ENCODE measurements around the gene SCG3. TPM values are rescaled to one million over a fixed set of nuclear protein-coding genes. Genes with fewer than 3 reads are reported as not detected.

The SCG3 gene
- total and polyA plus RNA-seq, 2 donors (not counting 1 experiment from before 2014, with no cell fraction given) = not detected

DNA sequence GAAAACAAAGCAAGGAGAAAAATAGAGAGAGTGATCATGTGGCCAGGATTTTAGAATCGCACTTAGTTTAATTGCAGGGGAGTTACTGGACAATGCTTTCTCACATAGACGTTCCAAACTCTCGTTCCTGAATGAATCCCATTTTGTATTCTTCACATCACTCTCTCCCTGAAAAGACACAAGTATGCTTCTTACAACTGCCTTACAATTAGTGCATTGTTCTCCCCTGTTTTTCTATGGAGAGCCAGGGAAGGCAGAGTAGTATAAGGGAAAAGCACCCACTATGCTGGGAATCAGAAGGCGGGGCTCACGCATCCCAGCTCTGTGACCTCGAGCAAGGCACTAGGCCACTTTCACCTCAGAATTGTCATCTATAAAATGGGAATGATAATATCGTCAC lies 84.4 kb downstream of the SCG3 start:
- POLR2A ChIA-PET = no interaction called here
- no peak for TF ChIP-seq EZH2 (IDR thresholded peaks at IDR 0.05; ENCODE audit: borderline replicate concordance, insufficient read depth, low read depth, low read length, poor library complexity, severe bottlenecking)
- TF ChIP-seq, protein P1, sequence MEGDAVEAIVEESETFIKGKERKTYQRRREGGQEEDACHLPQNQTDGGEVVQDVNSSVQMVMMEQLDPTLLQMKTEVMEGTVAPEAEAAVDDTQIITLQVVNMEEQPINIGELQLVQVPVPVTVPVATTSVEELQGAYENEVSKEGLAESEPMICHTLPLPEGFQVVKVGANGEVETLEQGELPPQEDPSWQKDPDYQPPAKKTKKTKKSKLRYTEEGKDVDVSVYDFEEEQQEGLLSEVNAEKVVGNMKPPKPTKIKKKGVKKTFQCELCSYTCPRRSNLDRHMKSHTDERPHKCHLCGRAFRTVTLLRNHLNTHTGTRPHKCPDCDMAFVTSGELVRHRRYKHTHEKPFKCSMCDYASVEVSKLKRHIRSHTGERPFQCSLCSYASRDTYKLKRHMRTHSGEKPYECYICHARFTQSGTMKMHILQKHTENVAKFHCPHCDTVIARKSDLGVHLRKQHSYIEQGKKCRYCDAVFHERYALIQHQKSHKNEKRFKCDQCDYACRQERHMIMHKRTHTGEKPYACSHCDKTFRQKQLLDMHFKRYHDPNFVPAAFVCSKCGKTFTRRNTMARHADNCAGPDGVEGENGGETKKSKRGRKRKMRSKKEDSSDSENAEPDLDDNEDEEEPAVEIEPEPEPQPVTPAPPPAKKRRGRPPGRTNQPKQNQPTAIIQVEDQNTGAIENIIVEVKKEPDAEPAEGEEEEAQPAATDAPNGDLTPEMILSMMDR (IDR thresholded peaks at IDR 0.05) = no peak
- no peak for ATAC-seq (ENCODE audit: low read depth)
- Mint-ChIP-seq H3K27ac (no peak overlapping the region), H3K27me3 (no peaks in the 10 kb centered on the region), H3K4me1 (peaks cover 20% of the 10 kb centered on the region), H3K9me3 (ENCODE audit: insufficient read depth) (no peaks in the 10 kb centered on the region), H3K4me3 (no peak overlapping the region)
- no peaks in the 10 kb centered on the region for H3K27me3 ChIP-seq (replicated peaks in 1 of 4; ENCODE audit: control extremely low read depth in 1 of 4, control insufficient read depth in 3 of 4, insufficient read depth in 4 of 4, low read length in 3 of 4)
- no peak overlapping the region for H2AFZ ChIP-seq (ENCODE audit: insufficient read depth, low read depth, low read length, poor library complexity, severe bottlenecking)
- H3K36me3 ChIP-seq (replicated peaks in 1 of 2; ENCODE audit: control extremely low read depth in 1 of 2, control insufficient read depth in 1 of 2, extremely low read depth in 1 of 2, insufficient read depth in 2 of 2, low read length in 1 of 2) = peaks cover 0 to 8% of the 10 kb centered on the region in 2 experiments
- CTCF ChIA-PET = interaction anchor here (3.1 to 15.9 kb wide), 2 partner anchors 11 to 115 kb away, joined by 26 to 728 read pairs; no protein-coding TSS in a partner anchor
- no peak overlapping the region for H3K4me2 ChIP-seq (replicated peaks; ENCODE audit: low read depth, low read length, poor library complexity, severe bottlenecking)
- no CpG with 5 or more reads among the region's 7 CpGs for WGBS (ENCODE audit: insufficient coverage)
- no peak for DNase-seq
- peaks cover 9% of the 10 kb centered on the region for H3K79me2 ChIP-seq (ENCODE audit: control insufficient read depth, insufficient read depth, low read length)
- H3K9me3 ChIP-seq (ENCODE audit: control extremely low read depth in 1 of 3, control insufficient read depth in 2 of 3, insufficient read depth in 1 of 3, low read length in 2 of 3) = peaks cover 0 to 4% (median 0%) of the 10 kb centered on the region in 3 donors
- peaks cover 8 to 9% of the 10 kb centered on the region in 2 donors for H3K4me1 ChIP-seq (ENCODE audit: control insufficient read depth in 2 of 2, insufficient read depth in 2 of 2, low read length in 2 of 2)
- H3K27ac ChIP-seq (ENCODE audit: low read length in 2 of 2) = no peak overlapping the region
- no peaks in the 10 kb centered on the region for H4K20me1 ChIP-seq (ENCODE audit: control insufficient read depth, insufficient read depth, low read length, poor library complexity, severe bottlenecking)
- H3K4me3 ChIP-seq (ENCODE audit: control extremely low read depth in 1 of 5, extremely low read depth in 1 of 5, insufficient read depth in 1 of 5, low read depth in 2 of 5, low read length in 4 of 5) = no peak overlapping the region
- intact Hi-C loops (cut with micrococcal nuclease) = no loop called here
- H3K9ac ChIP-seq (ENCODE audit: low read length) = no peak overlapping the region

DNA sequence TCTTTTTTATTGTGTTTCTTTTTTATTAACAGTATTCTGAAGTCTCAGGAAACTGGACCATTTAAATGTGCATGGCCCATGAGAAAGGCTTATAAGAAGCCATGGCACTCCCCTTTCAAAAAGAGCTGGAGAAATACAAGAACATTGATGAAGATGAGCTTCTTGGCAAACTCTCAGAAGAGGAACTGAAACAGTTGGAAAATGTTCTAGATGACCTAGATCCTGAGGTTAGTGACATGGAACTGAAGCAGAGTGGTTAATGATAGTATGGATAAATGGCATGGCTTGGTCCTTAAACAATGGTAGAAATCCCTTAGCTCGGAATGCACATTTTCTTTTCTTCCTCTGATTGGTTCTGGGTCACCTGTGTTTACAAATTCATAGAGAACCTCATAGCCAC lies 85.0 kb downstream of the SCG3 start:
- H3K9me3 ChIP-seq (ENCODE audit: control extremely low read depth in 1 of 3, control insufficient read depth in 2 of 3, insufficient read depth in 1 of 3, low read length in 2 of 3) = peaks cover 0 to 4% (median 0%) of the 10 kb centered on the region in 3 donors
- TF ChIP-seq, protein P1 (IDR thresholded peaks at IDR 0.05) = no peak
- no peak for TF ChIP-seq EZH2 (IDR thresholded peaks at IDR 0.05; ENCODE audit: borderline replicate concordance, insufficient read depth, low read depth, low read length, poor library complexity, severe bottlenecking)
- H3K9me3 Mint-ChIP-seq (ENCODE audit: insufficient read depth) = no peaks in the 10 kb centered on the region
- no peaks in the 10 kb centered on the region for H3K27me3 ChIP-seq (replicated peaks in 1 of 4; ENCODE audit: control extremely low read depth in 1 of 4, control insufficient read depth in 3 of 4, insufficient read depth in 4 of 4, low read length in 3 of 4)
- no peak overlapping the region for H3K27ac Mint-ChIP-seq
- DNase-seq = no peak
- ChIA-PET POLR2A (no interaction called here), CTCF (interaction anchor here (3.1 to 15.9 kb wide), 2 partner anchors 10 to 115 kb away, joined by 26 to 728 read pairs; no protein-coding TSS in a partner anchor)
- H3K4me2 ChIP-seq (replicated peaks; ENCODE audit: low read depth, low read length, poor library complexity, severe bottlenecking) = no peak overlapping the region
- peaks cover 0 to 8% of the 10 kb centered on the region in 2 experiments for H3K36me3 ChIP-seq (replicated peaks in 1 of 2; ENCODE audit: control extremely low read depth in 1 of 2, control insufficient read depth in 1 of 2, extremely low read depth in 1 of 2, insufficient read depth in 2 of 2, low read length in 1 of 2)
- no CpG with 5 or more reads among the region's 1 CpG for WGBS (ENCODE audit: insufficient coverage)
- no peak overlapping the region for H2AFZ ChIP-seq (ENCODE audit: insufficient read depth, low read depth, low read length, poor library complexity, severe bottlenecking)
- H4K20me1 ChIP-seq (ENCODE audit: control insufficient read depth, insufficient read depth, low read length, poor library complexity, severe bottlenecking) = no peaks in the 10 kb centered on the region
- no peak for ATAC-seq (ENCODE audit: low read depth)
- H3K79me2 ChIP-seq (ENCODE audit: control insufficient read depth, insufficient read depth, low read length) = peaks cover 4% of the 10 kb centered on the region
- intact Hi-C loops (cut with micrococcal nuclease) = no loop called here
- no peak overlapping the region for H3K9ac ChIP-seq (ENCODE audit: low read length)
- H3K4me3 Mint-ChIP-seq = no peak overlapping the region
- H3K4me1 ChIP-seq (ENCODE audit: control insufficient read depth in 2 of 2, insufficient read depth in 2 of 2, low read length in 2 of 2) = peaks cover 8 to 9% of the 10 kb centered on the region in 2 donors
- H3K4me1 Mint-ChIP-seq = peaks cover 17% of the 10 kb centered on the region
- no peaks in the 10 kb centered on the region for H3K27me3 Mint-ChIP-seq
- no peak overlapping the region for H3K4me3 ChIP-seq (ENCODE audit: control extremely low read depth in 1 of 5, extremely low read depth in 1 of 5, insufficient read depth in 1 of 5, low read depth in 2 of 5, low read length in 4 of 5)
- H3K27ac ChIP-seq (ENCODE audit: low read length in 2 of 2) = no peak overlapping the region
